ENCODE measurements around the gene RUNX2.

- TF ChIP-seq EP300 (IDR thresholded peaks at IDR 0.05; ENCODE audit: borderline replicate concordance in 1 of 2, low read depth in 1 of 2, low read length in 1 of 2) (no peak), TAF1 (IDR thresholded peaks at IDR 0.05; ENCODE audit: borderline replicate concordance, low read depth, low read length) (no peak)
These were observed 217.3 kb downstream of the RUNX2 start for GRCh38 chr6:45545416-45545815.
